GM18951 (cell line): ENCODE data around the gene KCNIP3.
"Not testable (repeated sequence)": the region's sequence is repeated elsewhere in the genome, so short reads cannot be mapped to it uniquely, and the experiment has no call there.

Source experiments
- POLR2A ChIP-seq: IDR thresholded peaks from 4 replicates; pipeline ENCODE4 v1.6.1; 2011; ENCODE audit warnings: mild to moderate bottlenecking; ENCODE audit not compliant: insufficient read length, insufficient read depth; ENCODE audit errors: extremely low read depth
- in situ Hi-C: fragments of 300-500 bp; cut with MboI; formaldehyde crosslinking; loops from one replicate; pipeline ENCODE4 v1.12.0; 2022; ENCODE audit warnings: low sequenced_read_pairs, mixed read lengths, inconsistent platforms; ENCODE audit not compliant: unreplicated experiment

The KCNIP3 gene

DNA sequence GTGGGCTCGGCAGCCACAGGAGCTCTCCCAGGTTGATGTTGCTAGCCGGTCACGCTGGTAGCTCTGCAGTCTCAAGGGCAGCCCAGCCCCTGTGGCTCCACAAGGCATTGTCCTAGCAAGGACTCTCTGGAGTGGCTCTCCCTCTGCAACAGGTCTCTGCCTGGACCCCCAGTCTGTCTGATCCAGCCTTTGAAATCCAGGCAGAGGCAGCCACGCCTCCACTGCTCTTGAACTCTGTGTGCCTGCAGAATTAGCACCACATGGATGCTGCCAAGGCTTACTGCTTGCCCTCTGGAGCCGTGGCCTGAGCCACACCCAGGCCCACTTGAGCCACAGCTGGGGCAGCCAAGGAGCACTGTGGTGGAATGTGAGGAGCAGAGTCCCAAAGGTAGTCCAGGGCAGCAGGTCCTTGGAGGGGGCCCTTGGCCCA is 62.4 kb downstream of the KCNIP3 start:
- in situ Hi-C loops, result no loop called here
- TF ChIP-seq POLR2A, result no peak

- no peak for TF ChIP-seq POLR2A
- in situ Hi-C loops, result no loop called here
Measured at GRCh38 chr2:95361216-95361980, 64.3 kb downstream of the KCNIP3 start.

GRCh38 chr2:95362486-95362885 is 65.3 kb downstream of the KCNIP3 start:
- TF ChIP-seq POLR2A, result no peak
- in situ Hi-C loops, result no loop called here

DNA sequence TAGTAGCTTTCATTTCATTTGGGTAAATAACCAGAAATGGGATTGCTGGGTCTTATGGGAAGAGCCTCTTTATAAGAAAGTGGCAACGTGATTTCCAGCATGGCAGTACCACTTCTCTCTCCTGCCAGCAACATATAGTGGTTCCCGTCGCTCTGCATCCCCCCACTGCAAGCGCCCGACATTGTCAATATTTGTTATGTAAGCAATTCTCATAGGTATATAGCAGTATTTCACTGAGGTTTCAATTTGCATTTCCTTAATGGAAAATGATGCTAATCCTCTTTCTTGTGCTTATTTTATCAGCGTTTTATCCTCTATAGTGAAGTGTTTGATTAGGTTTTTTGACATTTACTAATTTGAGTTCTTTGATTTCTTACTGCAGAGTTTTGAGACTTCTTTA is 69.4 kb downstream of the KCNIP3 start:
- no peak for TF ChIP-seq POLR2A
- in situ Hi-C loops, result no loop called here

- TF ChIP-seq POLR2A, result no peak
- in situ Hi-C loops, result no loop called here
Measured at GRCh38 chr2:95372216-95372829, 75.2 kb downstream of the KCNIP3 start.

DNA sequence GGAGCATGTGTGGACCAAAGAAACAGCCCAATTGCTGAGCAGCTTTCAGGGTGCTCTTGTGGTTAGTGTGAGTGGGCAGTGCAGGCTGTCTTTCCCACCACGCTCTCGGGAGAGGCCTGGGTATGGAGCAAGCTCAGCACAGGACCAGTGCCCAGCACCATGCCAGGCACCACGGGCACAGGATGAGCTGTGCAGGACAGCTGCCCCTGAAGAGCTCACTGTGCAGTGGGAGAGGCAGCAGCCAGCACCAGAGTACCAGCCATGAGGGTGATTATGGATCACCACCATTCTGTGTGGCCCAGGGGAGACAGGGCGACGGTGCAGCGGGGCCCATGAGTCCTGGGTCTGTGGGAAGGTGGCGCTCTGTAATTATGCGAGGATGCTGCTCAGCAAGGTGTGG is 75.7 kb downstream of the KCNIP3 start:
- in situ Hi-C loops, result no loop called here
- no peak for TF ChIP-seq POLR2A

DNA sequence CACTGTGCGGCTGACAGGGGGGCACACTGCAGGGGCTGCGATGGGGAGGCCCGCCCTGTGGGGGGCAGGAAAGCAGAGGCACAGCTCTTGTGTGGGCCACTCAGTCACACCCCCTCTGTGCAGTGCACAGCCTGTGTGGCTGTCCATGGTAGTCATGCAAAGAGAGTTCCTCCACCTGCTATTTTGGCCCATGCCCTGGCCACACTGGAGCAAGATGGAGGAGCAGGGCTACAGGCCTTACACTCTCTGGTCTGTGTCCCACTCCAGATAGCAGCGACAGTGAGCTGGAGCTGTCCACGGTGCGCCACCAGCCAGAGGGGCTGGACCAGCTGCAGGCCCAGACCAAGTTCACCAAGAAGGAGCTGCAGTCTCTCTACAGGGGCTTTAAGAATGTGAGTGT is 76.9 kb downstream of the KCNIP3 start:
- in situ Hi-C loops, result no loop called here
- TF ChIP-seq POLR2A, result no peak

- TF ChIP-seq POLR2A, result no peak
- in situ Hi-C loops, result no loop called here
Measured at GRCh38 chr2:95374451-95374920, 77.3 kb downstream of the KCNIP3 start.

DNA sequence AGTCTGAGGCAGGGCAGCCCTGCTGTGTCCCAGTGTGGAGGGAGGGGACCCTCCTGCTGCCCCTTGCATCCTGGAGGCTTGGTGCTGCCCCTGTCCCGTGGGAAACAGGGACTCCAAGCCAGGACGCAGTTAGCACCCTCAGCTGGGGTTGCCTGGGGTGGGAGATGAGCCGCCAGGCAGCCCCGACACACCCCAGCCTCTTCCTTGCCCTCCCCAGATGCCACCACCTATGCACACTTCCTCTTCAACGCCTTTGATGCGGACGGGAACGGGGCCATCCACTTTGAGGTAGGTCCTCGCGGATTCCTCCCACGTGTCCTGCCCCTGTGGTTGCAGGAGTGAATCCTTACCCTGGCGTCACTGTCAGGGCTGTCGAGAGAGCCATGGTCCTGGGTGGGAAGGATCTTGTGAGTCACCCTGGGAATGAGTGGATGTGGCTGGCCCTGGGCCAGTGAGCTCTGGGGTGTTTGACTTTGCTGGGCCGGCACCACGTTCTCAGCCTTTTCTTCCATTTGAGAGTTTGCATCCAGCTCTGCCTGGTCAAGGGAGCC is 77.8 kb downstream of the KCNIP3 start:
- no peak for TF ChIP-seq POLR2A
- in situ Hi-C loops, result no loop called here

DNA sequence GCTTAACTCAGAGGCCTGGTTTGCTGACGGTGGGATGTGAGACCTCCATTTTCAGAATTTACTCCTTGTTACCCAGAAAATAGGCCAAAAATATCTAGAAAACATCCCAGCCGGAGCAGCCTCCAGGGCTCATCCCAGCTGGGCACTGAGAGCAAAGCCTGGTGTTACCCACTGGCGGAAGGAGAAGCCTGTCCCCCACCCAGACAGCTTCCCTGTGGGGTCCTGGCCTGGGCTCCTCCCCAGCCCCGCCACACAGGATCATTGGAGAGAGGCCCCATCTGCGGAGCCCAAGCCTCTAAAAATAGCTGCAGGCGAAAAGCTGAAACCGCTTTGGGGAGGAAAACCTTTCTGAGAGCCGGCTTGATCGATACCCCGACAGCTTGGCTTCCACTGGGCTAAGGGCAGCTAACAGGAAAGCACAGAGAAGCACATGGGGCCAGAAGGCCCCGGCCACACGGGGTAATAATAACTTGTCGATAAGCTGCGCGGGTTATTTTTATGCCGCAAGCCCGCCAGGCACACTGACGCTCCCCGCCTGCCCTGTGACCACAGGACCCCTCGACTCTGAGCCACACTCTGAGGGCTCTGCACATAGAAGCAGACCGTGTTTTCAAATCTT is 78.5 kb downstream of the KCNIP3 start:
- no peak for TF ChIP-seq POLR2A
- in situ Hi-C loops, result no loop called here

DNA sequence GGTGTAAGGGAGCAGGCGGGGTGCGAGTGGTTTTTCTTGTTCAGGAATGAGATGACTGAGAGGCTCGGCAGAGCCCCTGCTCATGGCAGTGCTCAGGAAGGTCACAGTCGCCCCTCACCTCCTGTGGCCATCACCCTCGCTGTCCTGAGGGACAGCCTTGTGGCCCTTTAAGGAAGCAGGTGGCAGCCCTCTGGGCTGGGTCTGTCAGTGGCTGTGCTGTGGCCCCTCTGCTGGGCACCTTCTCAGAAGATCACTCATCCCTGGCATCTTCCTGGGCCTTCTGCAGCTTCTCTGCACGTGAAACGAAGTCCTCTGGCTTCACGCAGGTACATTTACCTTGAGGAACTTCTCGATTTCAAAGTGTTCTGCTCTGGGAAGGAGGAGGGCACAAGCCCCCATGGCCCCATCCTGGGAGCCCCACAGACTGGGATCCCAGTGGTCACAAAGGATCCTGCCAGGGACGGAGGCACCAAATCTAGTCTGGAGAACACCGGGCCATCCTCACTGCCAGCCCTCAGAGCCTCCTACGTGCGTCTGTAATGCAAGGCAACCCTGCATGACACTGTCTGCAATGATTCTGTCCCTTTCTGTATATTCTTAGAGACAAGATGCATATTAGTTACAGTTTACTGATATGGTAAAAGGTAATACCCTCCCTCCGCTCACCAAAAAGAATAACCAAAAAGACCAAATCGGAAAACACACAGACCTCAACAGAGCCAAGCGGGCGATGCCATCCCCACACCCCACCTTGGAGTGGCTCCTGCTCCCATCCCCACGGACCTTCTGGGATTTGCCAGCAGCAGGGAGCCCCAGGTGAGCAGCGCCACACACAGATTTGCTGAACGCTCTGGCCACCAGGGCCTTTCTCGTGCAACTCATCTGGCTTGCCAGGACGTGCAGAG is 79.4 kb downstream of the KCNIP3 start:
- in situ Hi-C loops, result no loop called here
- TF ChIP-seq POLR2A, result no peak

DNA sequence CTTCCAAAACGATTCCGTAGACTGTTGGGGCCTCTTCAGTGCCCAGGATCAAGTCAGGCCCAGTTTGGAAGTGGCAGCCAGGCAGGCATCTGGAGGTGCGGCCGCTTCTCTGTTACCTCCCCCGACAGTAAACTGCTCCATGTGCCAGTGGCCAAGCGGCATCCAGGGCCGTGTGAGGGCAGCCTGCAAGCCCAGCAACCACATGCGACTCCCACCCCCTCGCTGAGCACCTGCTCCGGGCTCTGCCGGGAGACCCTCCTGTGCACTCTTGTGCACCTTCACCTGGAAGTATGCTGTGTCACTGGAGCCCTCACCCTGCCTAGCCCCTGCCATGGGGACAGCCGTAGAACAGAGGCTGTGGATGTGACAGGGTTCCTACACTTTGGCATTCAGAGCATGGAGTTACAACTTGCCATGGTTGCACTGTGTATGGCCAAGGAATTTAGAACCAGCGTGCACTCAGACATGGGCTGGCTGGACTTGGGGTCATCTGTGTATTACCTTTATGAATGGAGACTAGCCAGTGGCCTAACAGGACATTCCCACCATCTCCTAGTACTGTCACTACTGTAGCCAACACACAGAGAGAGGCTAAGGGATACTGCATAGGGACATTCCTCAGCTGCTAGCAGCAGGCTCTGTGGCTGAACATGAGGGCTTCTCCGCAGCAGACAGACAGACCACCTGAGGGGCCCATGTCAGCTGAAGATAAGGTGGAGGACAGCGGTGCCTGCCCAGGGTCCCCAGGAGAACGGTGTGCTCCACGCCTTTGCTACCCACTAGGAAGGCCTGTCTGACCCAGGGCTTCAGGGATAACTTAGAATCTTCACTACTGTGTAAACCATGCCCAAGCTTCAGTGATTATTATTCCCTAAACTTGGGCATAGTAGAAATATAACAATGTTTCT is 80.3 kb downstream of the KCNIP3 start:
- no peak for TF ChIP-seq POLR2A
- in situ Hi-C loops, result no loop called here

DNA sequence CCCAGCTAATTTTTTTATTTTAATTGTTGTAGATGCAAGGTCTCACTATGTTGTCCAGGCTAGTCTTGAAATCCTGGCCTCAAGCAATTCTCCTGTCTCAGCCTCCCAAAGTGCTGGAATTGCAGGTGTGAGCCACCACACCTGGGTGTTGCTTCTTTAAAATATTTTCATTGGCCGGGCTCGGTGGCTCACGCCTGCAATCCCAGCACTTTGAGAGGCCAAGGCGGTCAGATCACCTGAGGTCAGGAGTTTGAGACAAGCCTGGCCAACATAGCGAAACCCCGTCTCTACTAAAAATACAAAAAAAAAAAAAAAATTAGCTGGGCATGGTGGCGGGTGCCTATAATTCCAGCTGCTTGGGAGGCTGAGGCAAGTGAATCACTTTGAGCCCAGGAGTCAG is 81.1 kb downstream of the KCNIP3 start:
- in situ Hi-C loops, result not testable (repeated sequence)
